Body of pancreas (tissue), 4 donors: ENCODE results near the gene LIMK1.

Experiments used
- POLR2A ChIP-seq, 3 donors: fragments of 450-650 bp; IDR thresholded peaks; one replicate each; pipeline ENCODE4 v1.6.1; 2016; ENCODE audit warnings: antibody characterized with exemption in 3 of 3, mild to moderate bottlenecking in 2 of 3
- TF ChIP-seq, protein P1 (sequence below), 7 experiments: fragments of 450-650 bp in 4 of 7; fragments of 200-600 bp in 3 of 7; sonication (generic) in 3 of 7; IDR thresholded peaks; one replicate each; pipeline ENCODE4 v1.5.1; 2016 to 2019; ENCODE audit warnings: antibody characterized with exemption in 7 of 7

GRCh38 chr7:74148491-74148890 lies 64.9 kb downstream of the LIMK1 start:
- no peak for TF ChIP-seq POLR2A (IDR thresholded peaks at IDR 0.05)
- TF ChIP-seq, protein P1, sequence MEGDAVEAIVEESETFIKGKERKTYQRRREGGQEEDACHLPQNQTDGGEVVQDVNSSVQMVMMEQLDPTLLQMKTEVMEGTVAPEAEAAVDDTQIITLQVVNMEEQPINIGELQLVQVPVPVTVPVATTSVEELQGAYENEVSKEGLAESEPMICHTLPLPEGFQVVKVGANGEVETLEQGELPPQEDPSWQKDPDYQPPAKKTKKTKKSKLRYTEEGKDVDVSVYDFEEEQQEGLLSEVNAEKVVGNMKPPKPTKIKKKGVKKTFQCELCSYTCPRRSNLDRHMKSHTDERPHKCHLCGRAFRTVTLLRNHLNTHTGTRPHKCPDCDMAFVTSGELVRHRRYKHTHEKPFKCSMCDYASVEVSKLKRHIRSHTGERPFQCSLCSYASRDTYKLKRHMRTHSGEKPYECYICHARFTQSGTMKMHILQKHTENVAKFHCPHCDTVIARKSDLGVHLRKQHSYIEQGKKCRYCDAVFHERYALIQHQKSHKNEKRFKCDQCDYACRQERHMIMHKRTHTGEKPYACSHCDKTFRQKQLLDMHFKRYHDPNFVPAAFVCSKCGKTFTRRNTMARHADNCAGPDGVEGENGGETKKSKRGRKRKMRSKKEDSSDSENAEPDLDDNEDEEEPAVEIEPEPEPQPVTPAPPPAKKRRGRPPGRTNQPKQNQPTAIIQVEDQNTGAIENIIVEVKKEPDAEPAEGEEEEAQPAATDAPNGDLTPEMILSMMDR (IDR thresholded peaks at IDR 0.05), result no peak
